ENCODE data around the gene NFE2L3. TPM values are rescaled to one million over a fixed set of nuclear protein-coding genes. Genes with fewer than 3 reads are reported as not detected.
A peak's percentile ranks its signal among the peaks of the same experiment; 100 is the strongest.
"Not testable (repeated sequence)": the region's sequence is repeated elsewhere in the genome, so short reads cannot be mapped to it uniquely, and the experiment has no call there.

The NFE2L3 gene
- total RNA-seq, 1 donor from 2014 or later: 42.1 TPM

DNA sequence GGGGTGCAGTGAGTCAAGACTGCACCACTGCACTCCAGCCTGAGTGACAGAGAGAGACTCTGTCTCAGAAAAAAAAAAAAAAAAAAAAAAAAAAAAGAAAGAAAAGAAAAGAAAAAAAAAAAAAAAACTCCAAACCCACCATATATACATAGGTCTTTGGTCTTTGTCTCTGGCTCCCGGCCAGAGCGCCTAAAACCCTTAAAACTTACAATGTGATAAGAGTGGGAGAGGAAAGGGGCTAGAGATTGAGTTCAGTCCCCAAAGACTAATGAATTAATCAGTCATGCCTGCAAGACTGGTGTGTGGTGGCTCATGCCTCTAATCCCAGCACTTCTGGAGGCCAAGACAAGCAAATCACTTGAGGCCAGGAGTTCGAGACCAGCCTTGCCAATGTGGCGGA is 6.8 kb upstream of the NFE2L3 start:
- DNase-seq: no peak
- Mint-ChIP-seq H3K27ac (ENCODE audit: unreplicated experiment) (no peak overlapping the region), H3K9me3 (ENCODE audit: unreplicated experiment) (peaks cover 2% of the 10 kb centered on the region), H3K4me3 (ENCODE audit: unreplicated experiment) (no peak overlapping the region), H3K27me3 (ENCODE audit: unreplicated experiment) (peaks cover 7% of the 10 kb centered on the region), H3K36me3 (ENCODE audit: unreplicated experiment) (no peaks in the 10 kb centered on the region), H3K4me1 (ENCODE audit: low read depth, unreplicated experiment) (no peaks in the 10 kb centered on the region)
- TF ChIP-seq, protein P1, sequence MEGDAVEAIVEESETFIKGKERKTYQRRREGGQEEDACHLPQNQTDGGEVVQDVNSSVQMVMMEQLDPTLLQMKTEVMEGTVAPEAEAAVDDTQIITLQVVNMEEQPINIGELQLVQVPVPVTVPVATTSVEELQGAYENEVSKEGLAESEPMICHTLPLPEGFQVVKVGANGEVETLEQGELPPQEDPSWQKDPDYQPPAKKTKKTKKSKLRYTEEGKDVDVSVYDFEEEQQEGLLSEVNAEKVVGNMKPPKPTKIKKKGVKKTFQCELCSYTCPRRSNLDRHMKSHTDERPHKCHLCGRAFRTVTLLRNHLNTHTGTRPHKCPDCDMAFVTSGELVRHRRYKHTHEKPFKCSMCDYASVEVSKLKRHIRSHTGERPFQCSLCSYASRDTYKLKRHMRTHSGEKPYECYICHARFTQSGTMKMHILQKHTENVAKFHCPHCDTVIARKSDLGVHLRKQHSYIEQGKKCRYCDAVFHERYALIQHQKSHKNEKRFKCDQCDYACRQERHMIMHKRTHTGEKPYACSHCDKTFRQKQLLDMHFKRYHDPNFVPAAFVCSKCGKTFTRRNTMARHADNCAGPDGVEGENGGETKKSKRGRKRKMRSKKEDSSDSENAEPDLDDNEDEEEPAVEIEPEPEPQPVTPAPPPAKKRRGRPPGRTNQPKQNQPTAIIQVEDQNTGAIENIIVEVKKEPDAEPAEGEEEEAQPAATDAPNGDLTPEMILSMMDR (IDR thresholded peaks at IDR 0.05; ENCODE audit: partially characterized antibody, unreplicated experiment): no peak

GRCh38 chr7:26147030-26147429 is 5.0 kb upstream of the NFE2L3 start:
- H3K4me1 Mint-ChIP-seq (ENCODE audit: low read depth, unreplicated experiment): peaks cover 8% of the 10 kb centered on the region
- TF ChIP-seq, protein P1 (IDR thresholded peaks at IDR 0.05; ENCODE audit: partially characterized antibody, unreplicated experiment): no peak
- no peak overlapping the region for H3K27ac Mint-ChIP-seq (ENCODE audit: unreplicated experiment)
- no peak for DNase-seq
- no peaks in the 10 kb centered on the region for H3K36me3 Mint-ChIP-seq (ENCODE audit: unreplicated experiment)
- H3K9me3 Mint-ChIP-seq (ENCODE audit: unreplicated experiment): peaks cover 7% of the 10 kb centered on the region
- H3K4me3 Mint-ChIP-seq (ENCODE audit: unreplicated experiment): no peak overlapping the region
- H3K27me3 Mint-ChIP-seq (ENCODE audit: unreplicated experiment): peaks cover 14% of the 10 kb centered on the region

DNA sequence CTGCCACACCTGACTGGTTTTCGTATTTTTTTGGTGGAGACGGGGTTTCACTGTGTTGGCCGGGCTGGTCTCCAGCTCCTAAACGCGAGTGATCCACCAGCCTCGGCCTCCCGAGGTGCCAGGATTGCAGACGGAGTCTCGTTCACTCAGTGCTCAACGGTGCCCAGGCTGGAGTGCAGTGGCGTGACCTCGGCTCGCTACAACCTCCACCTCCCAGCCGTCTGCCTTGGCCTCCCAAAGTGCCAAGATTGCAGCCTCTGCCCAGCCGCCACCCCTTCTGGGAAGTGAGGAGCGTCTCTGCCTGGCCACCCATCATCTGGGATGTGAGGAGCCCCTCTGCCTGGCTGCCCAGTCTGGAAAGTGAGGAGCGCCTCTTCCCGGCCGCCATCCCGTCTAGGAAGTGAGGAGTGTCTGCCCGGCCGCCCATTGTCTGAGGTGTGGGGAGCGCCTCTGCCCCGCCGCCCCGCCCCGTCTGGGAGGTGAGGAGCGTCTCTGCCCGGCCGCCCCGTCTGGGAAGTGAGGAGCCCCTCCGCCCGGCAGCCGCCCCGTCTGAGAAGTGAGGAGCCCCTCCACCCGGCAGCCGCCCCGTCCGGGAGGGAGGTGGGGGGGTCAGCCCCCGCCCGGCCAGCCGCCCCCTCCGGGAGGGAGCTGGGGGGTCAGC is 4.2 kb upstream of the NFE2L3 start:
- peaks cover 14% of the 10 kb centered on the region for H3K27me3 Mint-ChIP-seq (ENCODE audit: unreplicated experiment)
- not testable (repeated sequence) for H3K9me3 Mint-ChIP-seq (ENCODE audit: unreplicated experiment); H3K4me3 Mint-ChIP-seq (ENCODE audit: unreplicated experiment); H3K4me1 Mint-ChIP-seq (ENCODE audit: low read depth, unreplicated experiment); H3K36me3 Mint-ChIP-seq (ENCODE audit: unreplicated experiment)
- H3K27ac Mint-ChIP-seq (ENCODE audit: unreplicated experiment): peak overlapping the region; percentile 28
- DNase-seq: peak; percentile 63

DNA sequence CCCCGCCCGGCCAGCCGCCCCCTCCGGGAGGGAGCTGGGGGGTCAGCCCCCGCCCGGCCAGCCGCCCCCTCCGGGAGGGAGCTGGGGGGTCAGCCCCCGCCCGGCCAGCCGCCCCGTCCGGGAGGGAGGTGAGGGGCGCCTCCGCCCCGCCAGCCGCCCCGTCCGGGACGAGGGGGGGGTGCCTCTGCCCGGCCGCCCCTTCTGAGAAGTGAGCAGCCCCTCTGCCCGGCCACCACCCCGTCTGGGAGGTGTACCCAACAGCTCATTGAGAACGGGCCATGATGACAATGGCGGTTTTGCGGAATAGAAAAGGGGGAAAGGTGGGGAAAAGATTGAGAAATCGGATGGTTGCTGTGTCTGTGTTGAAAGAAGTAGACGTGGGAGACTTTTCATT is 3.7 kb upstream of the NFE2L3 start:
- not testable (repeated sequence) for H3K4me1 Mint-ChIP-seq (ENCODE audit: low read depth, unreplicated experiment); H3K36me3 Mint-ChIP-seq (ENCODE audit: unreplicated experiment); H3K4me3 Mint-ChIP-seq (ENCODE audit: unreplicated experiment); H3K9me3 Mint-ChIP-seq (ENCODE audit: unreplicated experiment)
- DNase-seq: peak; percentile 34
- H3K27ac Mint-ChIP-seq (ENCODE audit: unreplicated experiment): peak overlapping the region; percentile 73
- H3K27me3 Mint-ChIP-seq (ENCODE audit: unreplicated experiment): peaks cover 16% of the 10 kb centered on the region

DNA sequence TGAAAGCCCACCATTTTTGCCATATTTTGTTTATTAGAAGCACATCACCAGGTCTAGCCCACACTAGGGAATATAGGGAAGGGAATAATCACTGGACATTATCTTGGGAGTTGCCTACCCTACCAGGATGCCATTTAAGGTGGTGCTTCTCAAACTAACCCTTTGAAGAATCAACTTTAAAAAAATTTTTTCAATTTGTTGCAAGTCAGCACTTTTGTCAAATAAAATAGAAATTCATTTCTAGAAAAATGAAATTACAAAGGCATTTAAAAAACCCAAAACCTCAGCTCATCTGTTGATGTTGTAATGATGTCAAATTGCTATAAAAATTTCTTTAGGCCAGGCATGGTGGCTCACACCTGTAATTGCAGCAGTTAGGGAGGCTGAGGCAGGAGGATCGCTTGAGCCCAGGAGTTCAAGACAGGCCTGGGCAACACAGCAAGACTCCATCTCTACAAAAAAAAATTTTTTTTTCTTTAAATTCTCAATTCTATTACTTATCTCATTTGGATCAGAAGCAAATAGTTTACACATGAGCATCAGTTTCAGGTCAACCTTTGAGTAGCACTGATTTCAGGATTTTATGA is 2.5 kb upstream of the NFE2L3 start:
- H3K27me3 Mint-ChIP-seq (ENCODE audit: unreplicated experiment): peaks cover 24% of the 10 kb centered on the region
- H3K4me1 Mint-ChIP-seq (ENCODE audit: low read depth, unreplicated experiment): peaks cover 10% of the 10 kb centered on the region
- H3K36me3 Mint-ChIP-seq (ENCODE audit: unreplicated experiment): peaks cover 5% of the 10 kb centered on the region
- peak overlapping the region; percentile 80 for H3K27ac Mint-ChIP-seq (ENCODE audit: unreplicated experiment)
- H3K9me3 Mint-ChIP-seq (ENCODE audit: unreplicated experiment): peaks cover 10% of the 10 kb centered on the region
- DNase-seq: no peak
- no peak overlapping the region for H3K4me3 Mint-ChIP-seq (ENCODE audit: unreplicated experiment)
- TF ChIP-seq, protein P1 (IDR thresholded peaks at IDR 0.05; ENCODE audit: partially characterized antibody, unreplicated experiment): no peak

DNA sequence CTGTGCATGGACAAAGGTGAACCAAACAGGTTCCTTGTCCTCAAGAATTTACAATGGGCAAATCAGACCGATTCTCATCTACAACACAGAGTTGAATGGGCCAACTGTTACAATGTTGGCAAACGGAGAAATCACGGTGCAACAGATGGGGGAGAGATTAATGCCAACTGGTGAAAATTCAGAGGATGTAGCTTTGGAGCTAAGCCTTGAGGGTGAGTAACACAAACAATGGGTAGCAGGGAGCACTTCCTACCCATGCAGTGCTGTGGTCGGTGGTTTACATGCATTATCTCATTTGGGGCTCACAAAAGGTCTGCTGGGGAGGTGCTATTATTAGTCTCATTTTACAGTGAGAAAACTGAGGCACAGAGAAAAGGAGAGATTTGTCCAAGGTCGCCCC is 902 bp upstream of the NFE2L3 start:
- Mint-ChIP-seq H3K27me3 (ENCODE audit: unreplicated experiment) (peaks cover 26% of the 10 kb centered on the region), H3K4me1 (ENCODE audit: low read depth, unreplicated experiment) (peaks cover 10% of the 10 kb centered on the region), H3K36me3 (ENCODE audit: unreplicated experiment) (peaks cover 5% of the 10 kb centered on the region), H3K9me3 (ENCODE audit: unreplicated experiment) (peaks cover 10% of the 10 kb centered on the region), H3K27ac (ENCODE audit: unreplicated experiment) (peak overlapping the region; percentile 24), H3K4me3 (ENCODE audit: unreplicated experiment) (peak overlapping the region; percentile 59)
- TF ChIP-seq, protein P1 (IDR thresholded peaks at IDR 0.05; ENCODE audit: partially characterized antibody, unreplicated experiment): no peak
- DNase-seq: no peak
